Astrocyte (in vitro differentiated cells and primary cell): ENCODE data around the gene SEMA3G. TPM values are rescaled to one million over a fixed set of nuclear protein-coding genes. Genes with fewer than 3 reads are reported as not detected.
A peak's percentile ranks its signal among the peaks of the same experiment; 100 is the strongest.

ENCODE experiments used
- DNase-seq: peaks from one replicate; pipeline ENCODE4 v3.0.0-alpha.2; 2010; ENCODE audit warnings: low read depth
- FAIRE-seq: peaks from 2 replicates; lab custom pipeline; 2011; peaks lifted over from hg19 to GRCh38; lab: Jason Lieb, UNC
- H2AFZ ChIP-seq: 2 replicates; pipeline ENCODE4 v1.6.0; 2012; ENCODE audit warnings: low read depth, low read length, inconsistent platforms
- H3K27ac ChIP-seq: 2 replicates; pipeline ENCODE4 v1.5.1; 2011; ENCODE audit warnings: low read depth, low read length, inconsistent platforms
- H3K27me3 ChIP-seq: 2 replicates; pipeline ENCODE4 v1.6.0; 2011; ENCODE audit warnings: low read length, inconsistent platforms; ENCODE audit not compliant: insufficient read depth
- H3K36me3 ChIP-seq: 2 replicates; pipeline ENCODE4 v1.5.1; 2011; ENCODE audit warnings: low read length, inconsistent platforms; ENCODE audit not compliant: insufficient read depth
- H3K4me1 ChIP-seq: 2 replicates; pipeline ENCODE4 v1.5.1; 2011; ENCODE audit warnings: low read length, inconsistent platforms; ENCODE audit not compliant: insufficient read depth
- H3K4me2 ChIP-seq: 2 replicates; pipeline ENCODE4 v1.6.0; 2012; ENCODE audit warnings: low read length, inconsistent platforms
- H3K4me3 ChIP-seq: 2 replicates; pipeline ENCODE4 v1.5.1; 2011; ENCODE audit warnings: low read depth, mild to moderate bottlenecking, low read length, inconsistent platforms; ENCODE audit not compliant: insufficient read depth
- H3K79me2 ChIP-seq: 2 replicates; pipeline ENCODE4 v1.6.0; 2012; ENCODE audit warnings: mild to moderate bottlenecking, low read length, inconsistent platforms; ENCODE audit not compliant: insufficient read depth
- H3K9ac ChIP-seq: 2 replicates; pipeline ENCODE4 v1.6.0; 2012; ENCODE audit warnings: mild to moderate bottlenecking, low read length, inconsistent platforms
- H3K9me3 ChIP-seq: 2 replicates; pipeline ENCODE4 v1.5.1; 2012; ENCODE audit warnings: low read depth, mild to moderate bottlenecking, low read length, inconsistent platforms; ENCODE audit not compliant: insufficient read depth
- H4K20me1 ChIP-seq: 2 replicates; pipeline ENCODE4 v1.6.0; 2012; ENCODE audit warnings: low read length, inconsistent platforms; ENCODE audit not compliant: insufficient read depth
- H3K27ac Mint-ChIP-seq: one replicate; pipeline ENCODE4 v1.8.0; 2021; ENCODE audit warnings: mild to moderate bottlenecking, mixed read lengths; ENCODE audit not compliant: unreplicated experiment
- H3K27me3 Mint-ChIP-seq: one replicate; pipeline ENCODE4 v1.8.0; 2021; ENCODE audit warnings: low read depth, mixed read lengths; ENCODE audit not compliant: unreplicated experiment
- H3K36me3 Mint-ChIP-seq: one replicate; pipeline ENCODE4 v1.8.0; 2021; ENCODE audit warnings: low read depth, mixed read lengths; ENCODE audit not compliant: unreplicated experiment
- H3K4me1 Mint-ChIP-seq: one replicate; pipeline ENCODE4 v1.8.0; 2021; ENCODE audit warnings: low read depth, mixed read lengths; ENCODE audit not compliant: unreplicated experiment
- H3K4me3 Mint-ChIP-seq: one replicate; pipeline ENCODE4 v1.8.0; 2021; ENCODE audit warnings: mild to moderate bottlenecking, moderate library complexity, mixed read lengths; ENCODE audit not compliant: unreplicated experiment
- H3K9me3 Mint-ChIP-seq: one replicate; pipeline ENCODE4 v1.8.0; 2021; ENCODE audit warnings: mild to moderate bottlenecking, mixed read lengths; ENCODE audit not compliant: unreplicated experiment
- EZH2 ChIP-seq: IDR thresholded peaks from 2 replicates; pipeline ENCODE4 v1.6.1; 2012; ENCODE audit warnings: mild to moderate bottlenecking, low read length, inconsistent platforms; ENCODE audit not compliant: insufficient read depth
- total RNA-seq: library from RNA; stranded (reverse); gene quantifications from 2 replicates; pipeline ENCODE4 v1.2.1, GENCODE V29; 2021
- TF ChIP-seq, protein P1 (sequence below): IDR thresholded peaks from 2 replicates; pipeline ENCODE4 v1.5.1; 2011; ENCODE audit warnings: low read depth, mild to moderate bottlenecking, inconsistent platforms, low read length, moderate library complexity; ENCODE audit not compliant: insufficient read depth

SEMA3G gene
- total RNA-seq, 1 donor from 2014 or later = 0.09 TPM

DNA sequence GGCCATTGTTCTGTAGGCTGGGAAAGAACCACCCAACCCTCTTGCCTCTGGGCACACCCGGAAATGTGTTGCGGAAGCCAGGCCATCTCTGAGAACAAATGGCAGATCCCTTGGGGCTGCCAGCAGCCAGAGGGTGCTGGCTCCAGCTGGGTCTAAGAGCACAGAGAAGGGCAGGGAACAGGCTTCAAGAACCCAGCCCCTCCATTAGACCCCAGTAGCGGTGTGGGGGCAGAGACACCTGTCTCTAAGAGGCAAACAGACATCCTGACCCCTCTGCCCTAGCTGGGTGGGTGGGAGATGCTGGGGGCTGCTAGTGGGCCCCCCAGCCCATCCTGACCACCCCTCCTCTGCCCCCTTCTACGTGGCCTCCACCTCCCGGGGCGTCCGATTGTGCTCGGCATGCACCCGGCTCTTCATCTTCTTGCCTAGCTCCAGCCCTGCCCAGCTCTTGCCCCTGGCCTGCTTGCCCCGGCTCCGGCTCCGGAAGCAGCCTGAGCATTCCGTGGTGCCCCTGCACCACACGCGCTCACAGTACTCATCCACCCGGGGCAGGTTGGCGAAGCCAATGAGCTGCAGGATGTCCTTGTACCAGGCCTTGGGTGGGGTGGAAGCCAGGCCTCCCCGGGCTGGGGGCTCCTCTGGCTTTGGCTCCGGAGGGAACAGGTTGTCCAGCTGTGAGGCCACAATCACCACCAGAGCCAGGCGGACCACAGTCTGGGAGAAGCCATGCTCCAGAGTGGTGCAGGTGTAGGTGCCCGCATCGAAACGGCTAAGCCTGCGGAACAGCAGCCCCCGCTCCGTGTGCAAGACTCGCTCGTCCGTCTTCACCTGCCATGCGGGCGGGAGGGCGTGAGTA lies 9.4 kb downstream of the SEMA3G start:
- Mint-ChIP-seq H3K36me3 (no peaks in the 10 kb centered on the region), H3K9me3 (no peaks in the 10 kb centered on the region), H3K4me3 (no peak overlapping the region), H3K27me3 (peaks cover 30% of the 10 kb centered on the region), H3K4me1 (peaks cover 2% of the 10 kb centered on the region), H3K27ac (no peak overlapping the region)
- no peak for DNase-seq
- no peaks in the 10 kb centered on the region for H3K79me2 ChIP-seq
- H3K4me2 ChIP-seq = no peak overlapping the region
- H3K9ac ChIP-seq = no peak overlapping the region
- TF ChIP-seq, protein P1, sequence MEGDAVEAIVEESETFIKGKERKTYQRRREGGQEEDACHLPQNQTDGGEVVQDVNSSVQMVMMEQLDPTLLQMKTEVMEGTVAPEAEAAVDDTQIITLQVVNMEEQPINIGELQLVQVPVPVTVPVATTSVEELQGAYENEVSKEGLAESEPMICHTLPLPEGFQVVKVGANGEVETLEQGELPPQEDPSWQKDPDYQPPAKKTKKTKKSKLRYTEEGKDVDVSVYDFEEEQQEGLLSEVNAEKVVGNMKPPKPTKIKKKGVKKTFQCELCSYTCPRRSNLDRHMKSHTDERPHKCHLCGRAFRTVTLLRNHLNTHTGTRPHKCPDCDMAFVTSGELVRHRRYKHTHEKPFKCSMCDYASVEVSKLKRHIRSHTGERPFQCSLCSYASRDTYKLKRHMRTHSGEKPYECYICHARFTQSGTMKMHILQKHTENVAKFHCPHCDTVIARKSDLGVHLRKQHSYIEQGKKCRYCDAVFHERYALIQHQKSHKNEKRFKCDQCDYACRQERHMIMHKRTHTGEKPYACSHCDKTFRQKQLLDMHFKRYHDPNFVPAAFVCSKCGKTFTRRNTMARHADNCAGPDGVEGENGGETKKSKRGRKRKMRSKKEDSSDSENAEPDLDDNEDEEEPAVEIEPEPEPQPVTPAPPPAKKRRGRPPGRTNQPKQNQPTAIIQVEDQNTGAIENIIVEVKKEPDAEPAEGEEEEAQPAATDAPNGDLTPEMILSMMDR = no peak
- TF ChIP-seq EZH2 = no peak
- peaks cover 3% of the 10 kb centered on the region for H3K27me3 ChIP-seq
- no peak for FAIRE-seq
- no peak overlapping the region for H3K27ac ChIP-seq
- no peak overlapping the region for H2AFZ ChIP-seq
- H4K20me1 ChIP-seq = no peaks in the 10 kb centered on the region
- no peak overlapping the region for H3K4me3 ChIP-seq
- no peaks in the 10 kb centered on the region for H3K4me1 ChIP-seq
- H3K36me3 ChIP-seq = no peaks in the 10 kb centered on the region
- no peaks in the 10 kb centered on the region for H3K9me3 ChIP-seq

DNA sequence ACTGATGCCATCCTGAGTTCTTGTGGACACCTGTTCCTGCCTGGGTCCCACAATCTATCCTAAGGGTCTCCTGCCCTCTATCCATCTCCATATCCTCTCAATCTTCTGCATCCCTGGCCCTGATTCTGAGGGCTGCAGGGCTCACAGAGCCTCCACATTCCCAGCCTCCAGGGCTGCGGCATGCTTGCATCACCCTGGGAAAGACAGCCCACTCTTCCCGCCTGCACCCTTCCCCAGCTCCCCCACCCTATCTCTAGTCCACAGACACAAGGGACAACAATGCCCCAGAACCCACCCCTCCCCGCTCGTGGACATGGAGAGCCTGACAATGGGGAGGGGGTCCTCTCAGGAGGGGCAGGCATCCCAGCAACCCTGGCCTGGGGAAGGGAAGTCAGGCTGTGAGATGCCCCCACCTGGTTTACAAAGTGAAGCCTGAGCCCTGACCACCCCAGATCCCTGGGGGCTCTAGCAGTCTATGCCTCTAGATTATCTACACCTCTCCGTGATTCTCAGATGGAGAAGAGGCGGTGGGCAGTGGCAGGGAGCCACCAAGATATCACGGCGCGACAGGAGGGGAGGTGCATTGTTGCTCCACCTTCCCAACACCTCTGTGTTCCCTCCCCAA lies 10.3 kb downstream of the SEMA3G start:
- Histone ChIP-seq H3K9me3 (no peaks in the 10 kb centered on the region), H3K79me2 (no peaks in the 10 kb centered on the region), H4K20me1 (no peaks in the 10 kb centered on the region), H2AFZ (no peak overlapping the region), H3K27me3 (peaks cover 3% of the 10 kb centered on the region), H3K27ac (no peak overlapping the region), H3K9ac (no peak overlapping the region), H3K4me3 (no peak overlapping the region), H3K36me3 (no peaks in the 10 kb centered on the region), H3K4me1 (peaks cover 2% of the 10 kb centered on the region), H3K4me2 (no peak overlapping the region)
- Mint-ChIP-seq H3K27me3 (peaks cover 27% of the 10 kb centered on the region), H3K4me3 (peak overlapping the region; percentile 63), H3K36me3 (no peaks in the 10 kb centered on the region), H3K9me3 (no peaks in the 10 kb centered on the region), H3K4me1 (peaks cover 2% of the 10 kb centered on the region), H3K27ac (no peak overlapping the region)
- FAIRE-seq (no peak), DNase-seq (no peak)
- TF ChIP-seq EZH2 = no peak
- TF ChIP-seq, protein P1 = no peak
